Hepatocyte (in vitro differentiated cells): ENCODE data around the gene EFCAB10.

Experiments
- CTCF ChIP-seq: fragments of 200-600 bp; sonication (generic); IDR thresholded peaks from 2 replicates; pipeline ENCODE4 v1.5.1; 2016; ENCODE audit warnings: antibody characterized with exemption, mild to moderate bottlenecking; ENCODE audit not compliant: poor library complexity
- EZH2 ChIP-seq: fragments of 200-600 bp; sonication (generic); IDR thresholded peaks from 2 replicates; pipeline ENCODE4 v1.6.1; 2016; ENCODE audit warnings: antibody characterized with exemption, mild to moderate bottlenecking, borderline replicate concordance

- TF ChIP-seq CTCF (no peak), EZH2 (no peak)
These were observed 19.6 kb upstream of the EFCAB10 start for GRCh38 chr7:105600720-105601550.
